Activated CD8-positive, alpha-beta T cell treated with anti-CD3 and anti-CD28 coated beads for 36 hours (primary cell): ENCODE results near the gene OR8J3. TPM values are rescaled to one million over a fixed set of nuclear protein-coding genes. Genes with fewer than 3 reads are reported as not detected.

Experiments used
- ATAC-seq: fragments of 200-7000 bp; cut with Tn5 transposase; one replicate; pipeline ENCODE4 v1.10.0; 2021; ENCODE audit warnings: mild to moderate bottlenecking, moderate library complexity
- CTCF ChIA-PET: fragments of 350-600 bp; sonication (Branson Sonifier 250); formaldehyde crosslinking; loops from one replicate; lab custom pipeline; 2021; ENCODE audit warnings: antibody characterized with exemption; lab: Charles Lee
- POLR2A ChIA-PET: fragments of 350-600 bp; sonication (Branson Sonifier 250); formaldehyde crosslinking; loops from one replicate; lab custom pipeline; 2021; ENCODE audit warnings: antibody characterized with exemption; lab: Charles Lee
- DNase-seq: peaks from one replicate; pipeline ENCODE4 v3.0.0-alpha.2; 2020
- H3K27ac Mint-ChIP-seq: one replicate; pipeline ENCODE4 v1.8.0; 2021; ENCODE audit warnings: mild to moderate bottlenecking, mixed read lengths
- H3K27me3 Mint-ChIP-seq: one replicate; pipeline ENCODE4 v1.8.0; 2021; ENCODE audit warnings: mixed read lengths
- H3K36me3 Mint-ChIP-seq: one replicate; pipeline ENCODE4 v1.8.0; 2021; ENCODE audit warnings: low read depth, mixed read lengths
- H3K4me1 Mint-ChIP-seq: one replicate; pipeline ENCODE4 v1.8.0; 2021; ENCODE audit warnings: low read depth, mixed read lengths
- H3K4me3 Mint-ChIP-seq: one replicate; pipeline ENCODE4 v1.8.0; 2021; ENCODE audit warnings: mild to moderate bottlenecking, moderate library complexity, mixed read lengths
- H3K9me3 Mint-ChIP-seq: one replicate; pipeline ENCODE4 v1.8.0; 2021; ENCODE audit warnings: mixed read lengths
- intact Hi-C: fragments of 100-400 bp; cut with micrococcal nuclease; formaldehyde crosslinking; loops from one replicate; pipeline ENCODE4 v1.10.0; 2022
- total RNA-seq, 2 experiments: library from RNA; stranded (reverse); gene quantifications; one replicate each; pipeline ENCODE4 v1.2.3, GENCODE V29; 2021
- TF ChIP-seq, protein P1 (sequence below): fragments of 200-600 bp; IDR thresholded peaks from one replicate; pipeline ENCODE4 v1.8.0; 2022; ENCODE audit warnings: antibody characterized with exemption, mild to moderate bottlenecking

Gene OR8J3, protein sequence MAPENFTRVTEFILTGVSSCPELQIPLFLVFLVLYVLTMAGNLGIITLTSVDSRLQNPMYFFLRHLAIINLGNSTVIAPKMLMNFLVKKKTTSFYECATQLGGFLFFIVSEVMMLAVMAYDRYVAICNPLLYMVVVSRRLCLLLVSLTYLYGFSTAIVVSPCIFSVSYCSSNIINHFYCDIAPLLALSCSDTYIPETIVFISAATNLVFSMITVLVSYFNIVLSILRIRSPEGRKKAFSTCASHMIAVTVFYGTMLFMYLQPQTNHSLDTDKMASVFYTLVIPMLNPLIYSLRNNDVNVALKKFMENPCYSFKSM
- total RNA-seq: not detected

- no peak for ATAC-seq
- no peaks in the 10 kb centered on the region for H3K27me3 Mint-ChIP-seq
- intact Hi-C loops: no loop called here
- no peak within 1 kb of the TSS for H3K27ac Mint-ChIP-seq
- CTCF ChIA-PET: no interaction called here
- H3K36me3 Mint-ChIP-seq: no peaks in the 10 kb centered on the region
- TF ChIP-seq, protein P1, sequence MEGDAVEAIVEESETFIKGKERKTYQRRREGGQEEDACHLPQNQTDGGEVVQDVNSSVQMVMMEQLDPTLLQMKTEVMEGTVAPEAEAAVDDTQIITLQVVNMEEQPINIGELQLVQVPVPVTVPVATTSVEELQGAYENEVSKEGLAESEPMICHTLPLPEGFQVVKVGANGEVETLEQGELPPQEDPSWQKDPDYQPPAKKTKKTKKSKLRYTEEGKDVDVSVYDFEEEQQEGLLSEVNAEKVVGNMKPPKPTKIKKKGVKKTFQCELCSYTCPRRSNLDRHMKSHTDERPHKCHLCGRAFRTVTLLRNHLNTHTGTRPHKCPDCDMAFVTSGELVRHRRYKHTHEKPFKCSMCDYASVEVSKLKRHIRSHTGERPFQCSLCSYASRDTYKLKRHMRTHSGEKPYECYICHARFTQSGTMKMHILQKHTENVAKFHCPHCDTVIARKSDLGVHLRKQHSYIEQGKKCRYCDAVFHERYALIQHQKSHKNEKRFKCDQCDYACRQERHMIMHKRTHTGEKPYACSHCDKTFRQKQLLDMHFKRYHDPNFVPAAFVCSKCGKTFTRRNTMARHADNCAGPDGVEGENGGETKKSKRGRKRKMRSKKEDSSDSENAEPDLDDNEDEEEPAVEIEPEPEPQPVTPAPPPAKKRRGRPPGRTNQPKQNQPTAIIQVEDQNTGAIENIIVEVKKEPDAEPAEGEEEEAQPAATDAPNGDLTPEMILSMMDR: no peak
- H3K4me1 Mint-ChIP-seq: no peaks in the 10 kb centered on the region
- H3K9me3 Mint-ChIP-seq: peaks cover 18% of the 10 kb centered on the region
- POLR2A ChIA-PET: no interaction called here
- no peak for DNase-seq
- H3K4me3 Mint-ChIP-seq: no peak within 1 kb of the TSS
Observed at GRCh38 chr11:56140151-56140661, at the start of gene OR8J3. TSS of gene OR8J3 (minus strand) at chr11:56140201. CDS start at chr11:56137718, 2,483 bp downstream.

DNA sequence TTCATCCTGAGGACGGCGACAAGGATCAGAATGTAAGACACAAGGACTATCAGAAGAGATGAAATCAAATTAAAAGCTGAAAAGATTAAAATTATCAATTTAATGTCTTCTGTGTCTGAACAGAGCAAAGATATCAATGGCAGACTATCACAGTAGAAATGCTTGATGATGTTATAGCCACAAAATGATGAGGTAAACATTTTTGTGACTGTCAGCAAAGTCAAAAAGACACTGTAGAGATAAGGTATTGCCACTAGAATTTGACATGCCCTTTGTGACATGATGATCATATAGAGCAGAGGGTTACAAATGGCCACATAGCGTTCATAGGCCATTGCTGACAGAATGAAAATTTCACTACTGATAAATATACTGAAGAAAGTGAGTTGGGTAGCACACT is 48.6 kb upstream of the OR8J3 start:
- TF ChIP-seq, protein P1: no peak
- Mint-ChIP-seq H3K27me3 (no peaks in the 10 kb centered on the region), H3K4me1 (no peaks in the 10 kb centered on the region), H3K4me3 (no peak overlapping the region), H3K9me3 (peaks cover 28% of the 10 kb centered on the region), H3K27ac (no peak overlapping the region), H3K36me3 (no peaks in the 10 kb centered on the region)
- POLR2A ChIA-PET: no interaction called here
- intact Hi-C loops: no loop called here
- ATAC-seq: no peak
- CTCF ChIA-PET: no interaction called here
- no peak for DNase-seq

DNA sequence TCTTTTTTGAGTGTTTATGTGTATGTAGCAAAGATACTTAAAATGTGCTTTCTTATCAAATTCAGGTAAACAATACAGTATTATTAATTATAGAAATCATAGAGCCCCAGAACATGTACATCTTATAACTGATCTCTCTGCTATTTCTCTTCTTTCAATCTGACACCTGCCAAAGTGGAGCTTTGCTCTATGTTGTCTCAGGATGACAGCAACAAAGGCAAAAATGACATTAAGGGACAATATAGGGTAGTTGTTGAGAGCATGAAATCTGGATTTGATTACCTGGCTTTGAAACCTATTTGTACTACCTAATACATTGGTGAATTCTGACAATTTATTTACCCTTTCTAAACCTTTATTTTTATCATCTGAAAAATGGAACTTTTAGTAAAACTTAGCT is 43.5 kb upstream of the OR8J3 start:
- H3K36me3 Mint-ChIP-seq: no peaks in the 10 kb centered on the region
- H3K4me3 Mint-ChIP-seq: no peak overlapping the region
- no peaks in the 10 kb centered on the region for H3K4me1 Mint-ChIP-seq
- TF ChIP-seq, protein P1: no peak
- ChIA-PET POLR2A (no interaction called here), CTCF (no interaction called here)
- no peaks in the 10 kb centered on the region for H3K27me3 Mint-ChIP-seq
- intact Hi-C loops: no loop called here
- peaks cover 24% of the 10 kb centered on the region for H3K9me3 Mint-ChIP-seq
- no peak overlapping the region for H3K27ac Mint-ChIP-seq
- no peak for DNase-seq
- no peak for ATAC-seq

- intact Hi-C loops: no loop called here
- CTCF ChIA-PET: no interaction called here
- no peaks in the 10 kb centered on the region for H3K27me3 Mint-ChIP-seq
- H3K36me3 Mint-ChIP-seq: no peaks in the 10 kb centered on the region
- DNase-seq: no peak
- H3K4me1 Mint-ChIP-seq: no peaks in the 10 kb centered on the region
- no peak within 1 kb of the TSS for H3K4me3 Mint-ChIP-seq
- H3K27ac Mint-ChIP-seq: no peak within 1 kb of the TSS
- POLR2A ChIA-PET: no interaction called here
- peaks cover 17% of the 10 kb centered on the region for H3K9me3 Mint-ChIP-seq
- ATAC-seq: no peak
- TF ChIP-seq, protein P1: no peak
Observed at GRCh38 chr11:56176318-56176717, 36.3 kb upstream of the OR8J3 start, which contains the start of gene OR5J2. TSS of gene OR5J2 (plus strand) at chr11:56176618. CDS start at chr11:56176618, 0 bp downstream.

- ATAC-seq (no peak), DNase-seq (no peak)
- Mint-ChIP-seq H3K36me3 (no peaks in the 10 kb centered on the region), H3K4me3 (no peak overlapping the region), H3K9me3 (peaks cover 12% of the 10 kb centered on the region), H3K27ac (no peak overlapping the region), H3K27me3 (no peaks in the 10 kb centered on the region), H3K4me1 (no peaks in the 10 kb centered on the region)
- TF ChIP-seq, protein P1: no peak
- CTCF ChIA-PET: no interaction called here
- intact Hi-C loops: no loop called here
- POLR2A ChIA-PET: no interaction called here
Observed at GRCh38 chr11:56172256-56172830, 32.3 kb upstream of the OR8J3 start.
